Mesenchymal stem cell (in vitro differentiated cells and primary cell): Measurements from ENCODE around the gene ERCC4. TPM values are rescaled to one million over a fixed set of nuclear protein-coding genes. Genes with fewer than 3 reads are reported as not detected.

ENCODE experiments used
- DNase-seq: peaks from one replicate; pipeline ENCODE4 v3.0.0-alpha.2; 2013
- H2AFZ ChIP-seq: one replicate; pipeline ENCODE4 v1.6.1; 2013; ENCODE audit warnings: low read depth, mild to moderate bottlenecking, control low read depth, inconsistent platforms, low read length, moderate library complexity
- H2AK5ac ChIP-seq: 2 replicates; pipeline ENCODE4 v1.6.1; 2013; ENCODE audit warnings: low read length, moderate library complexity, mild to moderate bottlenecking, inconsistent platforms; ENCODE audit not compliant: severe bottlenecking
- H2BK120ac ChIP-seq: one replicate; pipeline ENCODE4 v1.6.1; 2013; ENCODE audit warnings: low read depth, mild to moderate bottlenecking, inconsistent platforms, low read length, moderate library complexity
- H2BK12ac ChIP-seq, 2 experiments: one replicate each; pipeline ENCODE4 v1.6.1; 2013; ENCODE audit warnings: inconsistent platforms in 2 of 2, low read length in 2 of 2, mild to moderate bottlenecking in 2 of 2, moderate library complexity in 2 of 2, control low read depth in 1 of 2
- H2BK15ac ChIP-seq: one replicate; pipeline ENCODE4 v1.6.1; 2013; ENCODE audit warnings: mild to moderate bottlenecking, low read depth, inconsistent platforms; ENCODE audit not compliant: poor library complexity, severe bottlenecking
- H2BK5ac ChIP-seq: 2 replicates; pipeline ENCODE4 v1.6.1; 2013; ENCODE audit warnings: low read depth, mild to moderate bottlenecking, low read length, control low read depth, inconsistent platforms; ENCODE audit not compliant: poor library complexity, severe bottlenecking
- H3K14ac ChIP-seq, 2 experiments: one replicate each; pipeline ENCODE4 v1.6.1; 2013; ENCODE audit warnings: inconsistent platforms in 2 of 2, low read length in 2 of 2, control low read depth in 1 of 2, mild to moderate bottlenecking in 1 of 2, moderate library complexity in 1 of 2
- H3K18ac ChIP-seq, 2 experiments: one replicate each; pipeline ENCODE4 v1.6.1; 2013; ENCODE audit warnings: inconsistent platforms in 2 of 2, low read length in 2 of 2, control low read depth in 1 of 2, low read depth in 1 of 2, mild to moderate bottlenecking in 1 of 2
- H3K23ac ChIP-seq, 2 experiments: one replicate each; pipeline ENCODE4 v1.6.1; 2013; ENCODE audit warnings: inconsistent platforms in 2 of 2, low read length in 2 of 2, mild to moderate bottlenecking in 2 of 2, moderate library complexity in 2 of 2, control low read depth in 1 of 2
- H3K27ac ChIP-seq: 2 replicates; pipeline ENCODE4 v1.5.1; 2013; ENCODE audit warnings: mild to moderate bottlenecking, moderate library complexity, low read length, control low read depth, inconsistent platforms; ENCODE audit not compliant: poor library complexity, severe bottlenecking
- H3K27me3 ChIP-seq, 2 experiments: 2 replicates each; pipeline versions ENCODE4 v1.6.1 to v1.7.0; 2013; ENCODE audit warnings: low read length in 2 of 2, mild to moderate bottlenecking in 2 of 2, moderate library complexity in 2 of 2, control low read depth in 1 of 2, inconsistent platforms in 1 of 2; ENCODE audit not compliant: control insufficient read depth in 1 of 2, insufficient read depth in 1 of 2
- H3K36me3 ChIP-seq, 2 experiments: 2 replicates each; pipeline versions ENCODE4 v1.6.1 to v1.7.0; 2013; ENCODE audit warnings: low read length in 2 of 2, control low read depth in 1 of 2, inconsistent platforms in 1 of 2, low read depth in 1 of 2, mild to moderate bottlenecking in 1 of 2; ENCODE audit not compliant: insufficient read depth in 2 of 2, control insufficient read depth in 1 of 2
- H3K4ac ChIP-seq, 2 experiments: one replicate each; pipeline ENCODE4 v1.6.1; 2013; ENCODE audit warnings: inconsistent platforms in 2 of 2, low read length in 2 of 2, mild to moderate bottlenecking in 2 of 2, moderate library complexity in 2 of 2, control low read depth in 1 of 2, low read depth in 1 of 2
- H3K4me1 ChIP-seq: 2 replicates; pipeline ENCODE4 v1.6.1; 2013; ENCODE audit warnings: low read depth, low read length, control low read depth; ENCODE audit not compliant: control insufficient read depth, insufficient read depth
- H3K4me2 ChIP-seq: 2 replicates; pipeline ENCODE4 v1.6.1; 2013; ENCODE audit warnings: low read length, mild to moderate bottlenecking, inconsistent platforms; ENCODE audit not compliant: poor library complexity, severe bottlenecking
- H3K4me3 ChIP-seq, 2 experiments: 2 replicates each; pipeline versions ENCODE4 v1.5.1 to v1.7.0; 2013; ENCODE audit warnings: low read length in 2 of 2, mild to moderate bottlenecking in 2 of 2, control low read depth in 1 of 2, low read depth in 1 of 2; ENCODE audit not compliant: insufficient read depth in 1 of 2
- H3K79me1 ChIP-seq: replicated peaks from 2 replicates; pipeline ENCODE4 v1.6.1; 2013; ENCODE audit warnings: mild to moderate bottlenecking, control low read depth, low read length, inconsistent platforms; ENCODE audit not compliant: poor library complexity, severe bottlenecking
- H3K9ac ChIP-seq: 2 replicates; pipeline ENCODE4 v1.7.0; 2013; ENCODE audit warnings: mild to moderate bottlenecking, low read length, moderate library complexity
- H3K9me3 ChIP-seq: 2 replicates; pipeline ENCODE4 v1.7.0; 2013; ENCODE audit warnings: mild to moderate bottlenecking, low read length; ENCODE audit not compliant: control insufficient read depth
- H4K8ac ChIP-seq: one replicate; pipeline ENCODE4 v1.6.1; 2013; ENCODE audit warnings: inconsistent platforms, mild to moderate bottlenecking, low read length, moderate library complexity
- H4K91ac ChIP-seq: one replicate; pipeline ENCODE4 v1.6.1; 2013; ENCODE audit warnings: mild to moderate bottlenecking, low read length, inconsistent platforms
- WGBS: methylation state at CpG from one replicate; pipeline ENCODE4 v1.1.7; 2013; ENCODE audit warnings: mixed read lengths; 5-methylcytosine and 5-hydroxymethylcytosine counted together
- polyA plus RNA-seq, 2 experiments: library from polyadenylated mRNA; stranded (reverse); fragments of 200-250 nt; gene quantifications; one replicate each; pipeline ENCODE4 v1.2.3, GENCODE V29; 2013

The ERCC4 gene
- 5.7 TPM for polyA plus RNA-seq (2013, experiment 1 of 2)
- polyA plus RNA-seq (2013, experiment 2 of 2) = 5.2 TPM

DNA sequence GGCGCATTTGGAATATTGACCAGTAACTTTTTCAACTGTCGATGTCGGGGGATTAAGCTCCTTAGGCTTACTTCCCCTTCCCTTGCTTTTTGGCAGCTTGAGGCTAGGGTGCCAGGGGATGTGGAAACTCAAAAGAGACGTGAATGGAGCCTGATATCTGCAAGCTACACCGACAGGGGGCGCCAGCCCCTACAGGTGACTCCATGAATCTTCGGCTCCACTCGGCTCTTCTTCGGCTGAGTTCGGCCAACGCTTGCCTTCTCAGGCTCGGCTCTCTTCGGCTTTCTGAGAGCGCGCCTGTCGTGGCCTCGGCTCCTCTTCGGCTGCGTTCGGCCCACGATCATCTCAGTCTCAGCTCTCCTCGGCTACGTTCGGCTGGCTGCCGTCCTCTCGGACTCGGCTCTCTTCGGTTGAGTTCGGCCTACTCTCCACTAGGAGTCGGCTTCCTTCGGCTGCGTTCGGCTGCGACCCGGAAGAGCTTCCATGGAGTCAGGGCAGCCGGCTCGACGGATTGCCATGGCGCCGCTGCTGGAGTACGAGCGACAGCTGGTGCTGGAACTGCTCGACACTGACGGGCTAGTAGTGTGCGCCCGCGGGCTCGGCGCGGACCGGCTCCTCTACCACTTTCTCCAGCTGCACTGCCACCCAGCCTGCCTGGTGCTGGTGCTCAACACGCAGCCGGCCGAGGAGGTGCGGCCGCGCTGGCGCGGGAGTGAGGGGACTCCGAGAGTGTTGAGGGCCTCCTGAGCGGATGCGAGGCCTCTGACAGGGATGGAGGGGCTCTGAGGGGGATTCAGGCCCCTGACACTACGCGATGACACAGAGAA, at the start of gene ERCC4:
TSS of gene ERCC4 (plus strand) at position 472 of the 827 bp plus-strand sequence. CDS start at position 484, 12 bp downstream.
- peak within 1 kb of the TSS; percentile 90 for H4K91ac ChIP-seq
- peaks cover 9% of the 10 kb centered on the region for H3K4me1 ChIP-seq
- peak within 1 kb of the TSS; percentile 52 for H3K27ac ChIP-seq
- peak within 1 kb of the TSS; percentile 93 to 97 for H3K4me3 ChIP-seq
- H3K79me1 ChIP-seq = peaks cover 22% of the 10 kb centered on the region
- H2AFZ ChIP-seq = peak within 1 kb of the TSS; percentile 90
- H3K4me2 ChIP-seq = peak within 1 kb of the TSS; percentile 84
- H2BK5ac ChIP-seq = no peak within 1 kb of the TSS
- peak within 1 kb of the TSS; percentile 95 to 99 for H3K18ac ChIP-seq
- peak within 1 kb of the TSS; percentile 55 for H2AK5ac ChIP-seq
- WGBS = under 1% methylated on average over 57 of the region's 64 CpGs
- H3K36me3 ChIP-seq = peaks cover 0 to 23% of the 10 kb centered on the region in 2 experiments
- DNase-seq = peak; percentile 99
- H2BK12ac ChIP-seq = no peak within 1 kb of the TSS
- H4K8ac ChIP-seq = peak within 1 kb of the TSS; percentile 98
- no peak within 1 kb of the TSS for H2BK120ac ChIP-seq
- peak within 1 kb of the TSS; percentile 99 for H3K9ac ChIP-seq
- peaks cover under 1 to 4% of the 10 kb centered on the region in 2 experiments for H3K27me3 ChIP-seq
- H2BK15ac ChIP-seq = peak within 1 kb of the TSS; percentile 12
- H3K14ac ChIP-seq = peak within 1 kb of the TSS in 1 of 2 experiments; percentile 96
- no peaks in the 10 kb centered on the region for H3K9me3 ChIP-seq
- peak within 1 kb of the TSS; percentile 85 to 95 for H3K4ac ChIP-seq
- H3K23ac ChIP-seq = peak within 1 kb of the TSS in 1 of 2 experiments; percentile 71

DNA sequence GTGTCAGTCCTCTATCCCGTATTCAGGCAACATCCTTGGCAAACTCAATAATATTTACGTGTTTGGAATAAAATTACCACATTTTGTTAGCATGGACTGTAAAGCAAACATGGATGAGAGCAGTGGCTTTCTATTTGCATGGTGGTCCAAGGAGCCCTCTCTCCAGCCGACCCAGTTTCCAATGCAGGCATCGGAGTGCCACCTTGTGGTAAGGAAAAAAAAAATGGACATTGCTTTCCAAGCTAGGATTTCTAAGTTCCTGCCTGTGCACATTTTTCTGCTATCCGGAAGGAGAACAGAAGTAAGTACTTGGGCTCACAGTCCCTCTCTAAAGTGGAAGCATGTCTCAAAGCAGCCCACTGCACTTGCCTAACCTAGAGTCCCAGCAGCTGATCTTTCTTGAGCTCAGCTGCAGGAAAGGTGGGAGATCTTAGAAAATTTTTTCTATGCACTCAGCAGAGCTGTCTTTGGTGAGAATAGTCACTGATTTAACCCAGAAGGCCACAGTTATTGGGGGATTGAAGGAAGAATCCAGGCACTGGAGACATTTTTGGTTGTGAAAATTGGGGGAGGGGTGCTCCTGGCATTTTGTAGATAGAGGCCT, 46.0 kb upstream of the ERCC4 start:
- Histone ChIP-seq H2AK5ac (no peak overlapping the region), H2BK12ac (no peak overlapping the region), H3K23ac (no peak overlapping the region), H3K4me1 (no peaks in the 10 kb centered on the region), H3K4ac (no peak overlapping the region), H3K27me3 (peaks cover 3 to 21% of the 10 kb centered on the region in 2 experiments), H3K9me3 (no peaks in the 10 kb centered on the region), H3K18ac (no peak overlapping the region), H4K91ac (no peak overlapping the region), H2BK5ac (no peak overlapping the region), H3K4me3 (no peak overlapping the region), H2BK15ac (no peak overlapping the region), H3K14ac (no peak overlapping the region), H4K8ac (no peak overlapping the region), H3K27ac (no peak overlapping the region), H3K9ac (no peak overlapping the region), H3K79me1 (no peaks in the 10 kb centered on the region), H2AFZ (no peak overlapping the region), H3K4me2 (no peak overlapping the region), H3K36me3 (no peaks in the 10 kb centered on the region), H2BK120ac (no peak overlapping the region)
- WGBS = 20% methylated on average over 4 of the region's 5 CpGs
- DNase-seq = peak; percentile 6

DNA sequence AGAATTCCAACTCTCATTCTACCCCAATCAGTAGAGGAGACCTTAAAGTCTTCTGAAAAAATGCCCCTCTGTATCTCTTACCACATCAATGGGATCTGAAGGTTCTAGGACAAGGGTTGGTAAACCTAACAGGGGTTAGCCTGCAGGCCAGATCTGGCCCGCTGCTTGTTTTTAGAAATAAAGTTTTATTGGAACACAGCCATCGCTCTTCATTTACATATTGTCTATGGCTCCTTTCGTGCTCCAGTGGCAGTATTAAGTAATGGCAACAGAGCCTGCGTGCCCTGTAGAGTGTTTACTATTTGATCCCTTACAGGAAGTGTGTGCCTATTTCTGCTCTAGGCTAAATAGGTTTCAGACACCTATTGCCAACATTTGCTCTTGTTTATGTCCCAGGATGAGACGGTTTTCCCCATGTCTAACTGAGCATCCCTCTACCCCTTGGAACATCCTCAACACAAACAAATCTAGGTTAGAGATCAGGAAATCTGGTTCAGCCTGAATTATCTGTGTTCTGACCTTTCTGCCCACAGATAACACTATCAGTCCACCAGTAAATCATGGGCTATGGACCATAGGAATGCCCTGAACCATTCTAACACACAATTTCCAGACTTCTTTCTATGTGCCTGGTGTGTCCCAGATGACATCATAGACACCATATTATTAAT, 44.2 kb upstream of the ERCC4 start:
- no peak overlapping the region for H2BK12ac ChIP-seq
- 62% methylated on average over 5 of the region's 5 CpGs for WGBS

DNA sequence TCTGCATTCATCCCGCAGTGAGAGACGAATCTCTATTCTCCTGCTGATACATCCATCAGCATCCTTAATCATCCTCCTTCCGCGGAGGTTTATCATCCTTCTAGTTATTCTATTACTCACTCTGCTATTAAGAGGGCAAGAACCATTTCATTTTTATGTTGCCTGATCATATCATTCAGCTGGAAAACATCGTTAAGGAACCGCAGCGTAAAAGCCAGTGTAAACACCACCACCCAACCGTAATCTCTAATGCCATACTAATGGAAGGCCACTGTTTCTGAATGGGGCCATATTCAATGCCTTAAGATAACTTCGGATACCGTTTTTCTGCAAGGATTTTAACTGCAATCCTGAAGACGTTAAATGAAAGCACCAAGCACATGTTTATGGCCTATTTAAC, 36.7 kb upstream of the ERCC4 start:
- Histone ChIP-seq H2AK5ac (no peak overlapping the region), H2BK15ac (no peak overlapping the region), H3K79me1 (no peaks in the 10 kb centered on the region), H3K9me3 (peaks cover 7% of the 10 kb centered on the region), H2BK5ac (no peak overlapping the region), H3K9ac (no peak overlapping the region), H3K4me2 (no peak overlapping the region), H3K18ac (no peak overlapping the region), H3K36me3 (no peaks in the 10 kb centered on the region), H4K8ac (no peak overlapping the region), H3K4me3 (no peak overlapping the region), H3K4me1 (no peaks in the 10 kb centered on the region), H3K27me3 (peaks cover 0 to 5% of the 10 kb centered on the region in 2 experiments), H3K23ac (no peak overlapping the region), H2BK120ac (no peak overlapping the region), H3K14ac (no peak overlapping the region), H4K91ac (no peak overlapping the region), H3K27ac (no peak overlapping the region), H3K4ac (no peak overlapping the region), H2BK12ac (no peak overlapping the region), H2AFZ (no peak overlapping the region)
- 90% methylated on average over 11 of the region's 11 CpGs for WGBS
- DNase-seq = no peak

More for the DNA sequence above, 44.2 kb upstream of the ERCC4 start:
- Histone ChIP-seq H2BK5ac (no peak overlapping the region), H3K79me1 (no peaks in the 10 kb centered on the region), H2BK120ac (no peak overlapping the region), H2AFZ (no peak overlapping the region), H2AK5ac (no peak overlapping the region), H4K8ac (no peak overlapping the region), H3K27ac (no peak overlapping the region), H4K91ac (no peak overlapping the region), H3K18ac (no peak overlapping the region), H3K27me3 (peaks cover 3 to 21% of the 10 kb centered on the region in 2 experiments), H3K4ac (no peak overlapping the region), H3K4me1 (no peaks in the 10 kb centered on the region), H3K36me3 (no peaks in the 10 kb centered on the region), H3K9me3 (no peaks in the 10 kb centered on the region), H3K4me3 (no peak overlapping the region), H3K4me2 (no peak overlapping the region), H3K14ac (no peak overlapping the region), H3K23ac (no peak overlapping the region), H2BK15ac (no peak overlapping the region), H3K9ac (no peak overlapping the region)
- DNase-seq = no peak
